NCI-H82 treated with DMSO at 0.1 percent for 48 hours (cell line): ENCODE results near the gene SLC41A1.

Experiments
- DNase-seq: peaks from one replicate; lab custom pipeline; 2025; ENCODE audit not compliant: unreplicated experiment; lab: John Stamatoyannopoulos, UW

Gene SLC41A1

DNA sequence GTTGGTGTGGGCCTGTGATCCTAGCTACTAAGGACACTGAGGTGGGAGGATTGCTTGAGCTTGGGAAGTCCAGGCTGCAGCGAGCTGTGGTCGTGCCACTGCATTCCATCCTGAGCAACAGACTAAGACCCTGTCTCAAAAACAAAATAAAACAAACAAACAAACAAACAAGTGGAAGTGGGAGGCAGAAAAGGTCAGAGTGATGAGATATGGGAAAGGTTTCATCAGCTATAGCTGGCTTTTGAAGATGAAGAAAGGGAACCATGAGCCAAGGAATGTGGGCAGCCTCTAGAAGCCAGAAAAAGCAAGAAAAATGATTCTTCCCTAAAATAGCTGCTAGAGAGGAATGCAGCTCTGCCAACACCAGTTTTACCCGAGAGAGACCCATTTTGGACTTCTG lies 52.4 kb downstream of the SLC41A1 start:
- DNase-seq, result no peak

DNA sequence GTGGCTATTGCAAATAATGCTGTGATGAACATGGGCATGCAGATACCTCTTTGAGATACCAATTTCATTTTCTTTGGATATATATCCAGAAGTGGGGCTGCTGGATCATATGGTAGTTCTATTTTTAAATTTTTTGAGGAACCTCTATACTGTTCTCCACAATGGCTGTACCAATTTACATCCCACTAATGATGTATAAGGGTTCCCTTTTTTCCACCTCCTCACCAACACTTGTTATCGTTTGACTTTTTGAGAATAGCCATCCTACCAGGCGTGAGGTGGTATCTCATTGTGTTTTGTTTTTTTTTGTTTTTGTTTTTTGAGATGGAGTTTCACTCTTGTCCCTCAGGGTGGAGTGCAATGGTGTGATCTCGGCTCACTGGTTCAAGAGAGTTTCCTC lies 56.4 kb downstream of the SLC41A1 start:
- no peak for DNase-seq

DNA sequence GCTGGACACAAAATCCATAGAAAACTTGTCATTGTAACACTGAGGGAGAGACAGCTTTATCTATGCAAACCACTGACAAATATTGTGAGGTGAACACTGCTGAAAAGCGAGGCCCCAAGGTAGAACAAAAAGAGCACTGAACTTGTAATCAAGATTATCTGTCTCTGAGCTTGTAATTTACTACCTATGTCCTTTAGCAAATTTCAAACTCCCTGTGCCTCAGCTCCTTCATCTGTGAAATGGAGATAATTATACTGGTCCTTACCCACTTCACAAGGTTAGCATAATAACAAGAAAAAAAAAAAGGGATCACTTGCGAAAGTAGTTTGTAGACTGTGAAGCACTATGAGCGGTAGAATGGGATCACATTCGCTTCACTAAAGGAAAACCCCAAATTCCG lies 58.1 kb downstream of the SLC41A1 start:
- DNase-seq, result no peak

DNA sequence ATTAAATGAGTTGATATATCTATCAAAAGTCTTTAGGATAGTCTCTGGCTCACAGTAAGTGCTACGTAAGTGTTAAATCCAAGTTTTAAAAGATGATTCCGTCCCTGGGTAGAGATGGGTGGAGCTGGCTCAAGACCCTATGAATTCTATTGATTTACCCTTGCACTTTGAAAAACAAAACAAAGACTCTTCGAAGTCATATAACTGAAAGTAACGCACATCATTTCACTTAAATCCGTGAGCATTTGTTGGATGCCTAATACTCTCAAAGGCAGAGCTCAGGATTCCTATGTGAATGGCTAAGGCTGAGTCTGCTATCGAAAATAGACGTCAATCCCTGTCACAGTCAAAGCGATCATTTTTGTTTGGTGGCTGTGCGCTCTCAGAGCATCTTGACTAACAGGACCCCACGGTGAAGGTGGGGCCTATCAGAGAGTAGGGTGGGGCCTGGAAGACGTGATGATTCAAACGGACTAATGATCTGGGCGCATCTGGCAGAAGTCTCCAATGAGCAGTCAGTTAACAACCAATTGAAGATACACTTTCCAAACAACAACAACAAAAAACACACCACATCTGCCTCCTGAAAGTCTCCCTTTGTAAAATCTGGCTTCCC lies 61.9 kb downstream of the SLC41A1 start:
- DNase-seq, result no peak

DNA sequence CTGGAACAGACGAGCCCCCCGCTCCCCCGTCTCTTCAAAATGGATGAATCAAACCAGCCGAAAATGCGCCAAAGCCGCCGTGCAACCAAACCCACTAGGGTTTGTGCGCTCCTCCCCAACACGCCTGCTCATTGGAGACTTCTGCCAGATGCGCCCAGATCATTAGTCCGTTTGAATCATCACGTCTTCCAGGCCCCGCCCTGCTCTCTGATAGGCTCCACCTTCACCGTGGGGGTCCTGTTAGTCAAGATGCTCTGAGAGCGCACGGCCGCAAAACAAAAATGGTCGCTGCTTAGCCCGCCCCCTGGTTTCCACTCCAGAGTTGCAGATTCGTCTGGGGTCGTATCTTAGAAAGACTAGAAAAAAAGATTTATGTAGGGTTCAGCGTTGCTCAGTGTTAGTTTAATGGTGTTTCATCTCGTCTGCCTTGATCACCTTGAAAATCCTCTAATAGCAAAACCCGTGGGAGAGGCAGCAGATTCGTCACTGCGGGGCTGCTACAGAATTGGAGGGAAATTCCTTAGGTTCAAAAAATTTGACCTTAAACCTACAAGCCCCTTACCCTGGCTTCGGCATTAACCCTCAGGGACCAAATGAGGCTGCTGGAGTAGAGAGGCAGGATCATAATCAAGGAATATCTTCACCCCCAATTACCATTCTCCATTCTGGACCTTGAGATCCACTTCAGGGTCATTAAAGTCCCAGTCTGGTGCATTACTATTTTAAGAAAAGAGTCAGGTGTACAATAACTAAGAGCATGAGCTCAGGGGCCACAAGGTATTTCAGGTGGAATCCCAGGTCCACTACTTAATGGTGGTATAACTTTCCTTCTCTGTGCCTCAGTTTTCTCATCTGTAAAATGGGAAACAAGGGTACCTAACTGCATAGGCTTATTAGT lies 62.6 kb downstream of the SLC41A1 start, which contains the start of gene NUCKS1:
Gene NUCKS1, minus strand, starts transcription at position 45 of the 898 bp plus-strand sequence. CDS start 209 bp downstream, outside the sequence.
- peak; percentile 99 for DNase-seq

DNA sequence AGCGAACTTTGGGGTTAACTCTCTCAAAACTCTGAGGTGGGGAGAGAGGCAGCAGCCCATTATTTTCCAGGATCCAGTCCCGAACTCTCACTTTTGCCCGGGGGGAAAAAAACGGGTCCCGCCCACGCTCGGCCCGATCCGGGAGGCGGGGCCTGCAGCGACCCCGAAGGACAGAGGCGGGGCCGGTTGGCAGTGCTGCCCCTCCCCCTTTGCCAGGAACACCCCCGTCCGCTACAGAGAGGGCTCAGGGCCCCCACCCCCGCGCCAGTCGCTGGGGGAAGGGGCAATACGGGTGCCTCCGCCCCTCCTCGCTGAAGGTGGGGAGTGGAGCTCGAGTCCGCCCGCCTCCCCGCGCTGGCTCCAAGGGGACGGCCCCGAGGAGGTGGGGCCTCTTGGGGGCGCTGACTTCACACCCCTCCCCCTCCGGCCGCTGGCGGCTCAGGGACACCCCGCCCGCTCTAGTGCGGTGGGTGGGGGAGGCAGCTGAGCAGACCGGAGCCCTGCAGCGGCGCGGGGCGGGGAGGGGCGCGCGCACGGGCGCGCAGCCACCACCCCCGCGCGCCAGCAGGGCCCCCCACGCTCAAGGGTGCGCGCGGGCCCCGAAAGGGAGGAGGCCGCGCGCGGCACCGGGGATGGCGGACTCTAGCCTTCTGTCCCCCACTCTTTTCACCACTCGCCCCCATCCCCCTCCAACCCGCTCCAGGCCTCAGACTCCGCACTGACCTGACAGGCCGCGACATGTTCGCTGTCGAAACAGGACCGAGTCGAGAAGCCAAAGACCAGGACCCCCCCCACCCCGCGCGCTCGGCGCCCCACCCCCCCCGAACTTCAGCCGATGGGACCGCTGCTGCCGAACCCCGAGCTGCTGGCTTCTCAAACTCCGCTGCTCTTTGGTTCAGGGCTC lies 63.5 kb downstream of the SLC41A1 start:
- DNase-seq, result peak; percentile 86

DNA sequence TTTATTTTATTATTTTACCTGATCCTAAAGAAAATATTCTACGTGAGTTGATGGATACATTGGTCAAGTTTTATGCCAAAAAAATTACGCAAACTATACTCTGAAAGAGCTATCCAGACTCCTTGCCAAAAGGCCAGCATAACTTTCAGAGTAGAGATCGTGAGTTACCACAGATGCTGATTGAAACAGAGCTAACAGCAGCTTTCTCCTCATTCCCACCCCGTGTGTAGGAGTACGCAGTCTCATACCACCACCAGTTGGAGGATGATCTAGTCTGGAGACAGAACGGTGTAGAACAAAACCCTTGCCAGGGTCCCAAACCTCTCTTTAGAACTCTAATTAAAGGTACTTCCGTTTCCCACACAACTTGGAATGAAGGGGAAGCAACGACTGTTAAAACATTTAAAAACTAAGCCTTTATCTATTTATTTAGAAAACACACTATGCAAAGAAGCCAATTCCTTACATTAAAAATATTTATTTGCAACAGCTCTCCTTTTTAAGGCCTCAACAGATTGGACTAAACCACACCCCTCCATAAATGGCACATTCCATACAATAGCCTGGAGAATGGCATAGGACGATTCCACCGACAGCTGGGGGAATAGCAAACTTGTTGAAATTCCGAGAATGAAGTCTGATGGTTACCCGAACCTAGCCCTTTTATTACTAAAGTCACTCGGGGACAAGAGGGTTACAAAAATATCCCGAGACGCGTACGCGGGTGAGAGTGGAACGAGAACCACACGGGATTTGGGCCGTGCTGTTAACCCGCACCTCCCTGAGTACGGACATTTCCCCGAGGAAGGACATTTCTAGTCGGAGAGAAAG lies 64.4 kb downstream of the SLC41A1 start:
- DNase-seq, result no peak

DNA sequence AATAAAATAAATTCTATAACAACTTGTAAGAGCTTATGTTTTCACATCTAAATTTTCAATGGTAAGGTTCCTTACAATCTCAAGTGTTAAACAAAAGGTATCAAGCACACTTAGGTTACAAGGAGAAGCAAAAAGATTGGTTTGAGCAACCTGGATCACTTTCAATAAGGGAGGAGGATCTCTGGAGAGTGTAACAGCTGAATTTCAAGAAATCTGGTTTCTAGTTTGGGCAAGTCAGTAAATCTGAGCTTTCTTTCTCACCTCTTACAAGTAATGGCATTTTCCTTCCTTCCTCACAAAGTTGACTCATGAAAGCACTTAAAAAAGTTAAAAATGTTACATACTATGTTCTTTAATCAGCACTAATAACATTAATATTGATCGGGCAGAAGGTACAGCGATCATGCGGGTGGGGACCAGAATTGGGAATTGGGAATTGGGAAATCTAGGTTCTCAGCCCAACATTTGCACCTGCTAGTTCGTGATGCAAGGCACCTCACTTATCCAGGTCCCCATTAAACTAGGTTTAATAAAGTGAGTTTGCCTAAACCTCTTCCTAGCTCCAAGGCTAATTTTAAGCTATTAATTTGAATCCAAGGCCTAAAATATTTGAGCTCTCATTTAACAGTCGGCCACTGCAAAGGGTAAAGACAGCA lies 66.1 kb downstream of the SLC41A1 start:
- no peak for DNase-seq

DNA sequence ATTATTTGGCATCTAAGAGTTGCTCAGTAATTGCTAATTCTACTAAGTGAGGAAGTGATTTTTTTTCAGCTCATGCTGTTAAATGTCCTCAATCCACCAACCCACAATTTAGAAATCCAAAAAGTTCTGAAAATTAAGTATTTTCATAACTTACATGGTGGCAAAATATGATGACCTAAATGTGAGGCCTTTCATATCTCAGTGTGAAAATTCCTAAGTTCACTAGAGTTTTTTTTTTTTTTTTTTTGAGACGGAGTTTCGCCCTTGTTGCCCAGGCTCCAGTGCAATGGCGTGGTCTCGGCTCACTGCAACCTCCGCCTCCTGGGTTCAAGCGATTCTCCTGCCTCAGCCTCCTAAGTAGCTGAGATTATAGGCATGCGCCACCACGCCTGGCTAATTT lies 68.6 kb downstream of the SLC41A1 start:
- no peak for DNase-seq

DNA sequence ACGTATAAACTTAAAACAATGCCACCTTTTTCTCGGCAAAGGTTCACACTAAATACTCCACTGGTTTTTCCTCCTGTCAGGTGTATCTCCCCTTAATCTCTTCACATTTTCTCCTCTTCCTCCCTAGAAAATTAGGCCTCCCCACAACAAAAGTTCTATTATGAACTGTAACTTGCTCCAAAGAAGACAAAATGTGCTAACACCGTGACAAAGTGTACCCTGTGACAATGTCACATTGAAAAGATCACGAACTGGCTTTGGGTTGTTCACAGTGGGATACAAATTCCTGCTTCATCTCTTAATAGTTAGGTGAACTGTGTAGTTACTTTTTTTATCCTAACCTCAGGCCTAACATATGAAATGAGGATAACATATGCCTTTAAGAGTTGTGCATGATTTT lies 69.0 kb downstream of the SLC41A1 start:
- no peak for DNase-seq

DNA sequence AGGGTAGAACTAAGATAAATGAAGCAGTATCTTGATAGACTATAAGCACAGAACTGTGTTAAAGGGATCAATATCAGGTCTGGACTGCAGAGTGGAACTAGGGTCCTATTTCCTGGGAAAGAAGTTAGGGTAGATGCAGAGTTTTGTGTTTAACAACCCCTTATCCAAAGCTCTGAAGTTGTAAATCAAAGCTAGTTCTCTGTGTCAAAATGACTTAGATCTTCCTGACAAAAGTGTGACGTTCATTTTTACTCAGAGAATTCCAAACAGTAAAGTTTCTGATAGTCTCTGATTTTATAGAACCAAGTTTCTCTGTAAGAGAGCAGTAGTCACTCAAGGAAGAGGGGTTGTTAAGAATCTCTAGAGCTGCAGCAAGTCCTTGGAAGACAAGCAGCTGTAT lies 71.3 kb downstream of the SLC41A1 start:
- DNase-seq, result no peak

DNA sequence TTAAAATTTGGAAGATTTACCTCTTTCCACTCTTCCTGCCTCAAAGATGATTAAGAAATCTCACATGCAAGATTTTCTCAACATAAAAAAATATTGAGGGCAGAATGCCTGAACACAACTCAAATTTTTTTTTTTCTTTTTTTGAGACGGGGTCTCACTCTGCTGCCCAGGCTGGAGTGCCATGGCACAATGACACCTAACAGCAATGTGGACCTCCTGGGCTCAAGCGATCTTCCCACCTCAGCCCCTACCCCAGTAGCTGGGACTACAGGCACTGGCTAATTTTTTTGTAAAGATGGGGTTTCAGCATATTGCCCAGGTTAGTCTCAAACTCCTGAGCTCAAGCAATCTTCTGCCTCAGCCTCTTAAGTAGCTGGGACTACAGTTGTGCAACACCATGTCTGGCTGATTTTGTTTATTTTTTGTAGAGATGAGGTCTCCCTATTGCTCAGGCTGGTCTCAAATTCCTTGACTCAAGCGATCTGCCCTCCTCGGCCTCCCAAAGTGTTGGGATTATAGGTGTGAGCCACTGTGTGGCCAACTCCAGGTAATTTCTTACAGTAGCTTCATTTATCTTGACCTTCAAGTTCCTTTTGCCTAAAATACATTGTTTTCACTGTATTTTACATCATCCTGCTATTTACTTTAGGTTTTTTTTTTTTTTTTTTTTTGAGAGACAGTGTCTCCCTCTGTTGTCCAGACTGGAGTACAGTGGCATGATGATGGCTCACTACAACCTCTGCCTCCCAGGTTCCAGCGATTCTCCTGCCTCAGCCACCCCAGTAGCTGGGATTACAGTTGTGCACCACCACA lies 73.4 kb downstream of the SLC41A1 start:
- no peak for DNase-seq
